Natural killer cell (primary cell): ENCODE data around the gene CTNS. TPM values are rescaled to one million over a fixed set of nuclear protein-coding genes. Genes with fewer than 3 reads are reported as not detected.

ENCODE experiments used
- ATAC-seq, 3 donors: fragments of 150-1000 bp in 2 of 3; fragments of 200-7000 bp in 1 of 3; cut with Tn5 transposase; 1 replicate in 1 of 3; 2 replicates in 2 of 3; pipeline ENCODE4 v1.10.0; 2021; ENCODE audit warnings: mild to moderate bottlenecking in 2 of 3, moderate library complexity in 2 of 3
- DNase-seq, 2 donors: peaks; one replicate each; pipeline versions ENCODE4 v3.0.0 to v3.0.0-alpha.2; 2013 to 2021; ENCODE audit warnings: mixed read lengths in 1 of 2
- H3K27ac ChIP-seq: one replicate; pipeline ENCODE4 v1.5.1; 2013; ENCODE audit warnings: mild to moderate bottlenecking, low read length
- H3K27me3 ChIP-seq: one replicate; pipeline ENCODE4 v1.6.1; 2013; ENCODE audit warnings: low read length; ENCODE audit not compliant: control insufficient read depth, insufficient read depth
- H3K36me3 ChIP-seq: one replicate; pipeline ENCODE4 v1.6.1; 2013; ENCODE audit warnings: low read length; ENCODE audit not compliant: control insufficient read depth, insufficient read depth
- H3K4me1 ChIP-seq: one replicate; pipeline ENCODE4 v1.6.1; 2013; ENCODE audit warnings: low read length; ENCODE audit not compliant: control insufficient read depth, insufficient read depth
- H3K4me3 ChIP-seq: one replicate; pipeline ENCODE4 v1.5.1; 2013; ENCODE audit warnings: low read length
- H3K9me3 ChIP-seq: one replicate; pipeline ENCODE4 v1.6.1; 2013; ENCODE audit warnings: low read length; ENCODE audit not compliant: control insufficient read depth, insufficient read depth
- H3K27ac Mint-ChIP-seq, 2 donors: one replicate each; pipeline ENCODE4 v1.8.0; 2022; ENCODE audit warnings: mild to moderate bottlenecking in 2 of 2, mixed read lengths in 2 of 2, moderate library complexity in 1 of 2
- H3K27me3 Mint-ChIP-seq, 2 donors: one replicate each; pipeline ENCODE4 v1.8.0; 2022; ENCODE audit warnings: low read depth in 2 of 2, mixed read lengths in 2 of 2
- H3K36me3 Mint-ChIP-seq: one replicate; pipeline ENCODE4 v1.8.0; 2022; ENCODE audit warnings: mixed read lengths
- H3K4me1 Mint-ChIP-seq, 2 donors: one replicate each; pipeline ENCODE4 v1.8.0; 2022; ENCODE audit warnings: mixed read lengths in 2 of 2
- H3K4me3 Mint-ChIP-seq: one replicate; pipeline ENCODE4 v1.8.0; 2022; ENCODE audit warnings: mild to moderate bottlenecking, moderate library complexity, mixed read lengths
- H3K9me3 Mint-ChIP-seq, 2 donors: one replicate each; pipeline ENCODE4 v1.8.0; 2022; ENCODE audit warnings: mixed read lengths in 2 of 2
- CTCF ChIP-seq: fragments of 200-600 bp; IDR thresholded peaks from one replicate; pipeline ENCODE4 v1.8.0; 2022; ENCODE audit warnings: antibody characterized with exemption
- WGBS: methylation state at CpG from one replicate; pipeline ENCODE4 v1.1.7; 2013; ENCODE audit warnings: missing lambda C conversion rate; ENCODE audit not compliant: insufficient coverage; 5-methylcytosine and 5-hydroxymethylcytosine counted together
- intact Hi-C: fragments of 100-400 bp; cut with micrococcal nuclease; formaldehyde crosslinking; loops from one replicate; pipeline ENCODE4 v1.14.2; 2022
- total RNA-seq, 4 donors: library from RNA; stranded (reverse); fragments of 120-200 nt in 1 of 4; gene quantifications; one replicate each; pipeline versions ENCODE4 v1.2.3 to v1.2.4, GENCODE V29; 2013 to 2022

Gene CTNS
- total RNA-seq, 3 donors from 2014 or later (not counting 1 experiment from before 2014, with no cell fraction given) = 7.6 to 24.2 (median 9.6) TPM

GRCh38 chr17:3647251-3647650 lies 10.7 kb downstream of the CTNS start:
- no peaks in the 10 kb centered on the region for H3K4me1 ChIP-seq
- H3K27ac ChIP-seq = no peak overlapping the region
- no peaks in the 10 kb centered on the region for H3K27me3 Mint-ChIP-seq
- H3K4me3 ChIP-seq = no peak overlapping the region
- H3K27ac Mint-ChIP-seq = no peak overlapping the region
- H3K9me3 Mint-ChIP-seq = no peaks in the 10 kb centered on the region
- intact Hi-C loops = no loop called here
- H3K36me3 Mint-ChIP-seq = no peaks in the 10 kb centered on the region
- ATAC-seq (no peak), DNase-seq (no peak)
- peaks cover 0 to 8% of the 10 kb centered on the region in 2 donors for H3K4me1 Mint-ChIP-seq
- no peak for TF ChIP-seq CTCF
- no peaks in the 10 kb centered on the region for H3K27me3 ChIP-seq
- no peaks in the 10 kb centered on the region for H3K9me3 ChIP-seq
- no peak overlapping the region for H3K4me3 Mint-ChIP-seq
- 91% methylated on average over 12 of the region's 12 CpGs for WGBS
- peaks cover 5% of the 10 kb centered on the region for H3K36me3 ChIP-seq

GRCh38 chr17:3647769-3648555 lies 11.4 kb downstream of the CTNS start:
- Histone ChIP-seq H3K9me3 (no peaks in the 10 kb centered on the region), H3K27me3 (no peaks in the 10 kb centered on the region), H3K27ac (no peak overlapping the region), H3K4me3 (no peak overlapping the region), H3K36me3 (peaks cover 5% of the 10 kb centered on the region), H3K4me1 (no peaks in the 10 kb centered on the region)
- no peaks in the 10 kb centered on the region for H3K36me3 Mint-ChIP-seq
- 78% methylated on average over 20 of the region's 20 CpGs for WGBS
- peaks cover 0 to 8% of the 10 kb centered on the region in 2 donors for H3K4me1 Mint-ChIP-seq
- H3K27me3 Mint-ChIP-seq = no peaks in the 10 kb centered on the region
- peak in 2 of 3 donors; percentile 44 to 67 for ATAC-seq
- no peak for TF ChIP-seq CTCF
- H3K27ac Mint-ChIP-seq = no peak overlapping the region
- peak in 1 of 2 donors; percentile 57 for DNase-seq
- H3K9me3 Mint-ChIP-seq = no peaks in the 10 kb centered on the region
- intact Hi-C loops = no loop called here
- no peak overlapping the region for H3K4me3 Mint-ChIP-seq

GRCh38 chr17:3655766-3656165 lies 19.2 kb downstream of the CTNS start:
- intact Hi-C loops = no loop called here
- TF ChIP-seq CTCF = no peak
- Mint-ChIP-seq H3K36me3 (no peaks in the 10 kb centered on the region), H3K27ac (no peak overlapping the region), H3K4me3 (no peak overlapping the region), H3K9me3 (no peaks in the 10 kb centered on the region), H3K4me1 (no peaks in the 10 kb centered on the region), H3K27me3 (no peaks in the 10 kb centered on the region)
- Histone ChIP-seq H3K4me1 (no peaks in the 10 kb centered on the region), H3K36me3 (no peaks in the 10 kb centered on the region), H3K27me3 (no peaks in the 10 kb centered on the region), H3K4me3 (no peak overlapping the region), H3K9me3 (no peaks in the 10 kb centered on the region), H3K27ac (no peak overlapping the region)
- DNase-seq (no peak), ATAC-seq (no peak)
- WGBS = 98% methylated on average over 9 of the region's 11 CpGs

- TF ChIP-seq CTCF = no peak
- Mint-ChIP-seq H3K4me3 (no peak overlapping the region), H3K27me3 (no peaks in the 10 kb centered on the region), H3K4me1 (no peaks in the 10 kb centered on the region), H3K36me3 (no peaks in the 10 kb centered on the region), H3K9me3 (no peaks in the 10 kb centered on the region), H3K27ac (no peak overlapping the region)
- no peaks in the 10 kb centered on the region for H3K36me3 ChIP-seq
- no peaks in the 10 kb centered on the region for H3K27me3 ChIP-seq
- 88% methylated on average over 14 of the region's 16 CpGs for WGBS
- H3K9me3 ChIP-seq = no peaks in the 10 kb centered on the region
- no peak overlapping the region for H3K27ac ChIP-seq
- no peak for DNase-seq
- intact Hi-C loops = no loop called here
- H3K4me1 ChIP-seq = no peaks in the 10 kb centered on the region
- no peak for ATAC-seq
- H3K4me3 ChIP-seq = no peak overlapping the region
Observed at GRCh38 chr17:3656353-3656752, 19.8 kb downstream of the CTNS start.
